Neural cell (in vitro differentiated cells): Measurements from ENCODE around the gene RARS2. TPM values are rescaled to one million over a fixed set of nuclear protein-coding genes. Genes with fewer than 3 reads are reported as not detected.

Experiments used
- H2AFZ ChIP-seq: fragments of 200-600, 300-800 bp; sonication (generic), shearing (Covaris generic); 2 replicates; pipeline ENCODE4 v1.6.0; 2014; ENCODE audit warnings: low read depth, mild to moderate bottlenecking, antibody characterized with exemption, low read length, moderate library complexity
- H3F3A ChIP-seq: fragments of 200-600 bp; shearing (Covaris generic); 2 replicates; pipeline ENCODE4 v1.6.1; 2016; ENCODE audit warnings: mild to moderate bottlenecking, moderate library complexity, mixed read lengths, antibody characterized with exemption, low read length; ENCODE audit not compliant: insufficient read depth, poor library complexity, severe bottlenecking
- H3K27ac ChIP-seq: fragments of 200-600, 300-800 bp; sonication (generic), shearing (Covaris generic); 2 replicates; pipeline ENCODE4 v1.5.1; 2014; ENCODE audit warnings: mild to moderate bottlenecking, low read length, moderate library complexity
- H3K27me3 ChIP-seq: fragments of 300-800, 200-600 bp; sonication (generic), shearing (Covaris generic); 2 replicates; pipeline ENCODE4 v1.6.0; 2014; ENCODE audit warnings: mild to moderate bottlenecking, low read depth, low read length, moderate library complexity; ENCODE audit not compliant: insufficient read depth
- H3K36me3 ChIP-seq: fragments of 300-800, 200-600 bp; sonication (generic), shearing (Covaris generic); 2 replicates; pipeline ENCODE4 v1.5.1; 2014; ENCODE audit warnings: mild to moderate bottlenecking, antibody characterized with exemption, low read length, moderate library complexity; ENCODE audit not compliant: insufficient read depth
- H3K4me2 ChIP-seq: fragments of 300-800, 200-600 bp; sonication (generic), shearing (Covaris generic); 2 replicates; pipeline ENCODE4 v1.6.0; 2014; ENCODE audit warnings: mild to moderate bottlenecking, low read length
- H3K4me3 ChIP-seq: fragments of 300-800, 200-600 bp; sonication (generic), shearing (Covaris generic); 2 replicates; pipeline ENCODE4 v1.5.1; 2014; ENCODE audit warnings: mild to moderate bottlenecking, low read length, moderate library complexity
- H3K79me2 ChIP-seq: fragments of 200-600 bp; shearing (Covaris generic); replicated peaks from 2 replicates; pipeline ENCODE4 v1.6.0; 2014; ENCODE audit warnings: mild to moderate bottlenecking, low read length, moderate library complexity; ENCODE audit not compliant: insufficient read depth
- H3K9ac ChIP-seq: fragments of 300-800, 200-600 bp; sonication (generic), shearing (Covaris generic); 2 replicates; pipeline ENCODE4 v1.6.1; 2016; ENCODE audit warnings: mild to moderate bottlenecking, low read length, mixed read lengths
- H3K9me2 ChIP-seq: fragments of 200-600 bp; shearing (Covaris generic); 2 replicates; pipeline ENCODE4 v1.6.1; 2016; ENCODE audit warnings: mild to moderate bottlenecking, low read length, mixed read lengths; ENCODE audit not compliant: insufficient read depth
- H3K9me3 ChIP-seq: fragments of 200-600, 300-800 bp; sonication (generic), shearing (Covaris generic); 2 replicates; pipeline ENCODE4 v1.6.1; 2016; ENCODE audit warnings: mild to moderate bottlenecking, mixed run types, low read length, moderate library complexity, mixed read lengths
- H4K20me1 ChIP-seq: fragments of 200-600 bp; shearing (Covaris generic); 2 replicates; pipeline ENCODE4 v1.6.1; 2016; ENCODE audit warnings: mild to moderate bottlenecking, mixed run types; ENCODE audit not compliant: insufficient read depth
- CTCF ChIP-seq: fragments of 450-650 bp; IDR thresholded peaks from 2 replicates; pipeline ENCODE4 v1.5.1; 2014; ENCODE audit warnings: antibody characterized with exemption, mild to moderate bottlenecking, moderate library complexity; ENCODE audit not compliant: poor library complexity, severe bottlenecking
- EP300 ChIP-seq: fragments of 450-650 bp; conservative IDR thresholded peaks from 2 replicates; pipeline ENCODE4 v1.6.1; 2014; ENCODE audit warnings: antibody characterized with exemption, mild to moderate bottlenecking, moderate library complexity; ENCODE audit not compliant: poor library complexity, severe bottlenecking
- EZH2 ChIP-seq: fragments of 200-600, 300-800 bp; shearing (Covaris generic), sonication (generic); IDR thresholded peaks from 2 replicates; pipeline ENCODE4 v1.6.1; 2014; ENCODE audit warnings: antibody characterized with exemption, low read length, borderline replicate concordance, mild to moderate bottlenecking; ENCODE audit not compliant: insufficient read depth, poor library complexity, severe bottlenecking
- MXI1 ChIP-seq: fragments of 450-650 bp; conservative IDR thresholded peaks from 2 replicates; pipeline ENCODE4 v1.6.1; 2014; ENCODE audit warnings: antibody characterized with exemption, mild to moderate bottlenecking; ENCODE audit not compliant: poor library complexity, severe bottlenecking
- POLR2AphosphoS5 ChIP-seq: IDR thresholded peaks from 2 replicates; pipeline ENCODE4 v1.6.1; 2012
- RAD21 ChIP-seq: fragments of 450-650 bp; conservative IDR thresholded peaks from 2 replicates; pipeline ENCODE4 v1.6.1; 2014; ENCODE audit warnings: antibody characterized with exemption, mild to moderate bottlenecking, moderate library complexity
- REST ChIP-seq: IDR thresholded peaks from 2 replicates; pipeline ENCODE4 v1.6.1; 2012; ENCODE audit warnings: borderline replicate concordance
- SMC3 ChIP-seq: fragments of 450-650 bp; conservative IDR thresholded peaks from 2 replicates; pipeline ENCODE4 v1.6.1; 2014; ENCODE audit warnings: antibody characterized with exemption, mild to moderate bottlenecking, moderate library complexity; ENCODE audit not compliant: poor library complexity
- TAF1 ChIP-seq: IDR thresholded peaks from 2 replicates; pipeline ENCODE4 v1.6.1; 2012; ENCODE audit warnings: low read depth
- polyA plus RNA-seq: library from polyadenylated mRNA; depleted of rRNA; stranded (reverse); fragments of >200 nt; gene quantifications from 2 replicates; pipeline ENCODE4 v1.2.3, GENCODE V29; 2014

RARS2 gene
- polyA plus RNA-seq, 1 donor from 2014 or later, result 50.4 TPM

GRCh38 chr6:87572883-87573282 is 16.9 kb downstream of the RARS2 start:
- Histone ChIP-seq H3K9ac (no peak overlapping the region), H2AFZ (no peak overlapping the region), H3K79me2 (peaks cover 27% of the 10 kb centered on the region), H3K27ac (no peak overlapping the region), H3K9me3 (no peaks in the 10 kb centered on the region), H3K36me3 (no peaks in the 10 kb centered on the region), H3K9me2 (no peaks in the 10 kb centered on the region), H4K20me1 (no peaks in the 10 kb centered on the region), H3K27me3 (no peaks in the 10 kb centered on the region), H3K4me3 (no peak overlapping the region), H3K4me2 (no peak overlapping the region), H3F3A (no peaks in the 10 kb centered on the region)
- TF ChIP-seq CTCF, result no peak

GRCh38 chr6:87572021-87572420 is 17.8 kb downstream of the RARS2 start:
- peaks cover 25% of the 10 kb centered on the region for H3K79me2 ChIP-seq
- H2AFZ ChIP-seq, result no peak overlapping the region
- H3K27me3 ChIP-seq, result no peaks in the 10 kb centered on the region
- no peaks in the 10 kb centered on the region for H4K20me1 ChIP-seq
- no peaks in the 10 kb centered on the region for H3K9me2 ChIP-seq
- H3K4me3 ChIP-seq, result no peak overlapping the region
- TF ChIP-seq EP300 (no peak), CTCF (no peak), TAF1 (no peak), REST (no peak), SMC3 (no peak), POLR2AphosphoS5 (no peak), EZH2 (no peak), MXI1 (no peak), RAD21 (no peak)
- no peak overlapping the region for H3K9ac ChIP-seq
- H3K36me3 ChIP-seq, result no peaks in the 10 kb centered on the region
- H3K27ac ChIP-seq, result no peak overlapping the region
- no peaks in the 10 kb centered on the region for H3K9me3 ChIP-seq
- no peaks in the 10 kb centered on the region for H3F3A ChIP-seq
- no peak overlapping the region for H3K4me2 ChIP-seq
